GM12878 (cell line): Measurements from ENCODE around the gene SAMD1. TPM values are rescaled to one million over a fixed set of nuclear protein-coding genes. Genes with fewer than 3 reads are reported as not detected.
A peak's percentile ranks its signal among the peaks of the same experiment; 100 is the strongest.

Experiments
- ATAC-seq: fragments of 200-7000 bp; cut with Tn5 transposase; 3 replicates; pipeline ENCODE4 v1.9.1; 2020; ENCODE audit warnings: mild to moderate bottlenecking, moderate library complexity
- BruUV-seq: library from RNA; stranded (reverse); fragments of 400-500 nt; replicated peaks from 2 replicates; lab custom pipeline; 2021; lab: Mats Ljungman, UMichigan
- CTCF ChIA-PET: fragments of 300-600 bp; sonication (Branson Sonifier 250); formaldehyde crosslinking; extraction: SDS; loops from one replicate; lab custom pipeline; 2021; ENCODE audit warnings: inconsistent platforms; lab: Yijun Ruan, JAX
- POLR2A ChIA-PET: fragments of 350-600 bp; formaldehyde crosslinking; extraction: SDS; loops from one replicate; lab custom pipeline; 2021; ENCODE audit warnings: inconsistent platforms; lab: Charles Lee
- RAD21 ChIA-PET: fragments of 300-600 bp; sonication (Branson Sonifier 250); formaldehyde crosslinking; loops from one replicate; lab custom pipeline; 2023; ENCODE audit warnings: antibody characterized with exemption; ENCODE audit not compliant: unreplicated experiment; lab: Charles Lee
- SMC1A ChIA-PET: fragments of 300-600 bp; sonication (Branson Sonifier 250); formaldehyde crosslinking; loops from one replicate; lab custom pipeline; 2023; ENCODE audit not compliant: unreplicated experiment, uncharacterized antibody; lab: Charles Lee
- DNase-seq: peaks from one replicate; pipeline ENCODE4 v3.0.0-alpha.2; 2011; ENCODE audit warnings: low read depth, low spot score
- FAIRE-seq: peaks from 3 replicates; lab custom pipeline; 2011; peaks lifted over from hg19 to GRCh38; lab: Jason Lieb, UNC
- H2AFZ ChIP-seq: 2 replicates; pipeline ENCODE4 v1.6.0; 2011; ENCODE audit warnings: low read depth, low read length, control low read depth; ENCODE audit not compliant: control insufficient read depth
- H3K27ac ChIP-seq: 2 replicates; pipeline ENCODE4 v1.5.1; 2011; ENCODE audit warnings: control low read depth; ENCODE audit not compliant: control insufficient read depth, insufficient read depth
- H3K27me3 ChIP-seq, 2 experiments: replicated peaks in 1 of 2; 2 replicates each; pipeline versions ENCODE4 v1.6.0 to v1.6.1; 2011; ENCODE audit warnings: low read length in 1 of 2; ENCODE audit not compliant: control insufficient read depth in 2 of 2, insufficient read depth in 2 of 2
- H3K36me3 ChIP-seq, 2 experiments: 2 replicates each; pipeline ENCODE4 v1.5.1; 2011; ENCODE audit warnings: low read length in 1 of 2; ENCODE audit not compliant: control insufficient read depth in 2 of 2, insufficient read depth in 2 of 2
- H3K4me1 ChIP-seq: 2 replicates; pipeline ENCODE4 v1.6.1; 2011; ENCODE audit warnings: mild to moderate bottlenecking, low read length, moderate library complexity, mixed read lengths; ENCODE audit not compliant: control insufficient read depth, insufficient read depth
- H3K4me2 ChIP-seq: 2 replicates; pipeline ENCODE4 v1.6.0; 2011; ENCODE audit warnings: control low read depth; ENCODE audit not compliant: control insufficient read depth, insufficient read depth
- H3K4me3 ChIP-seq: fragments of 200-600 bp; sonication (generic); 2 replicates; pipeline ENCODE4 v1.5.1; 2016
- H3K79me2 ChIP-seq: 2 replicates; pipeline ENCODE4 v1.6.0; 2011; ENCODE audit warnings: low read length; ENCODE audit not compliant: control insufficient read depth, insufficient read depth
- H3K9ac ChIP-seq: 2 replicates; pipeline ENCODE4 v1.8.0; 2011; ENCODE audit warnings: low read length, control low read depth, mixed read lengths; ENCODE audit not compliant: control insufficient read depth, insufficient read depth
- H3K9me3 ChIP-seq: replicated peaks from 3 replicates; pipeline ENCODE4 v1.5.1; 2011; ENCODE audit warnings: mild to moderate bottlenecking, low read length; ENCODE audit not compliant: control insufficient read depth, insufficient read depth
- H4K20me1 ChIP-seq: 2 replicates; pipeline ENCODE4 v1.6.0; 2011; ENCODE audit not compliant: control insufficient read depth, insufficient read depth
- BCL11A ChIP-seq: IDR thresholded peaks from 2 replicates; pipeline ENCODE4 v1.6.1; 2011; ENCODE audit warnings: low read depth, low read length
- CTCF ChIP-seq, 3 experiments: IDR thresholded peaks in 2 of 3; conservative IDR thresholded peaks in 1 of 3; 2 replicates each; pipeline ENCODE4 v1.5.1; 2011; ENCODE audit warnings: low read depth in 3 of 3, low read length in 3 of 3, mild to moderate bottlenecking in 3 of 3, control low read depth in 2 of 3, moderate library complexity in 2 of 3, inconsistent platforms in 1 of 3, mixed read lengths in 1 of 3; ENCODE audit not compliant: control insufficient read depth in 2 of 3, insufficient read depth in 1 of 3; ENCODE audit errors: extremely low read depth in 1 of 3
- FOXM1 ChIP-seq: IDR thresholded peaks from 2 replicates; pipeline ENCODE4 v1.6.1; 2012; ENCODE audit warnings: low read depth, mild to moderate bottlenecking, inconsistent platforms, low read length, moderate library complexity
- IKZF1 ChIP-seq: fragments of 450-650 bp; conservative IDR thresholded peaks from 2 replicates; pipeline ENCODE4 v1.6.1; 2017; ENCODE audit warnings: antibody characterized with exemption, mild to moderate bottlenecking
- JUND ChIP-seq: IDR thresholded peaks from 2 replicates; pipeline ENCODE4 v1.6.1; 2012; ENCODE audit warnings: low read depth, mild to moderate bottlenecking, low read length, improper control_type of control experiment, moderate library complexity
- PKNOX1 ChIP-seq: fragments of 450-650 bp; IDR thresholded peaks from 2 replicates; pipeline ENCODE4 v1.6.1; 2016; ENCODE audit warnings: mild to moderate bottlenecking
- YY1 ChIP-seq: IDR thresholded peaks from 2 replicates; pipeline ENCODE4 v1.6.1; 2011; ENCODE audit warnings: low read depth, mild to moderate bottlenecking, low read length
- WGBS: methylation state at CpG from one replicate; pipeline ENCODE4 v1.1.6; 2016; ENCODE audit warnings: low lambda C conversion rate; ENCODE audit not compliant: insufficient replicate concordance, insufficient coverage; ENCODE audit errors: missing lambda C conversion rate; 5-methylcytosine and 5-hydroxymethylcytosine counted together
- in situ Hi-C: fragments of 300-500 bp; cut with MboI; formaldehyde crosslinking; loops from 9 replicates; pipeline ENCODE4 v1.14.3; 2018; ENCODE audit warnings: mixed read lengths
- intact Hi-C: fragments of 100-400 bp; cut with micrococcal nuclease; formaldehyde crosslinking; loops from one replicate; pipeline ENCODE4 v1.14.2; 2022; ENCODE audit not compliant: unreplicated experiment
- polyA plus RNA-seq, 11 experiments: library from polyadenylated mRNA; depleted of rRNA in 4 of 11; unstranded in 6 of 11; stranded (reverse) in 5 of 11; fragments of >200 nt; fragmentation: Nextera tagmentation in 4 of 11; fragmentation: Illumina TruSeq in 1 of 11; extraction: Ambion mirVana in 4 of 11; extraction: Trizol in 1 of 11; gene quantifications; 1 replicate in 1 of 11; 2 replicates in 10 of 11; pipeline versions ENCODE4 v1.2.1 to v1.2.3, GENCODE V29; 2011 to 2016; ENCODE audit warnings: inconsistent platforms in 2 of 11, missing spikeins in 2 of 11, low read depth in 1 of 11
- total RNA-seq, 4 experiments: library from RNA; depleted of rRNA in 3 of 4; stranded (reverse); fragments of >200 nt in 3 of 4; fragmentation: Illumina TruSeq in 1 of 4; extraction: Trizol in 1 of 4; gene quantifications; 2 replicates each; pipeline versions ENCODE4 v1.2.1 to v1.2.3, GENCODE V29; 2013 to 2021

Gene SAMD1
- total and polyA plus RNA-seq, 10 of the 15 experiments (the other 5 are each of a cell fraction or from before 2014, with no cell fraction given), result 3.0 to 71.7 (median 19.3) TPM

GRCh38 chr19:14114439-14114838, 23.9 kb upstream of the SAMD1 start:
- no peaks in the 10 kb centered on the region for H3K9me3 ChIP-seq
- DNase-seq, result no peak
- ChIA-PET RAD21 (interaction anchor here (0.7 to 3.0 kb wide), 7 partner anchors 8 to 235 kb away, joined by 3 to 14 read pairs (median 8); partner anchors contain the start of genes ASF1B and IL27RA), SMC1A (interaction anchor here (0.6 to 3.0 kb wide), 6 partner anchors 11 to 43 kb away, joined by 3 to 14 read pairs (median 5); partner anchors contain the start of genes ASF1B and MISP3), CTCF (interaction anchor here (0.9 to 5.3 kb wide), 21 partner anchors 8 to 318 kb away, joined by 3 to 38 read pairs (median 5); partner anchors contain the start of genes ASF1B, C19orf67, DCAF15 and MISP3), POLR2A (interaction anchor here (1.1 to 2.0 kb wide), 3 partner anchors 22 to 161 kb away, joined by 3 to 7 read pairs (median 4); partner anchors contain the start of gene ASF1B)
- no peak overlapping the region for H3K9ac ChIP-seq
- intact Hi-C loops (no loop called here), in situ Hi-C loops (no loop called here)
- peaks cover 0 to 2% of the 10 kb centered on the region in 2 experiments; a peak in 1 of 4 replicates for H3K36me3 ChIP-seq
- TF ChIP-seq BCL11A (no peak), IKZF1 (0 out of 2 replicates have a peak, but pooled peaks have one; percentile 12)
- H3K79me2 ChIP-seq, result peaks cover 8% of the 10 kb centered on the region
- no peak overlapping the region for H2AFZ ChIP-seq
- no peak overlapping the region for H3K4me3 ChIP-seq
- WGBS, result 88% methylated on average over 7 of the region's 7 CpGs
- BruUV-seq, result no TSS peak
- FAIRE-seq, result no peak
- no peak for ATAC-seq
- no peaks in the 10 kb centered on the region for H4K20me1 ChIP-seq
- no peak overlapping the region for H3K4me2 ChIP-seq
- no peak overlapping the region for H3K27ac ChIP-seq
- no peaks in the 10 kb centered on the region for H3K27me3 ChIP-seq
- H3K4me1 ChIP-seq, result peaks cover 16% of the 10 kb centered on the region

GRCh38 chr19:14113762-14114414, 23.3 kb upstream of the SAMD1 start:
- no peak overlapping the region for H3K4me3 ChIP-seq
- TF ChIP-seq JUND, result no peak
- peak; percentile 68; the same call in 1 of the 2 replicates for TF ChIP-seq FOXM1
- 0 out of 2 replicates have a peak, but pooled peaks have one; percentile 22 for TF ChIP-seq PKNOX1
- peak; percentile 19 to 47 (median 41) for TF ChIP-seq CTCF (IDR thresholded peaks at IDR 0.05 in 2 of 3, conservative IDR thresholded peaks at IDR 0.05 in 1 of 3; ENCODE audit: control insufficient read depth in 2 of 3, extremely low read depth in 1 of 3, insufficient read depth in 1 of 3, low read depth in 3 of 3, low read length in 3 of 3)
- 0 out of 2 replicates have a peak, but pooled peaks have one; percentile 3 for TF ChIP-seq IKZF1
- 0 out of 2 replicates have a peak, but pooled peaks have one; percentile 42 for TF ChIP-seq YY1
- intact Hi-C loops (no loop called here), in situ Hi-C loops (no loop called here)
- peaks cover 0 to 1% of the 10 kb centered on the region in 2 experiments; a peak in 1 of 4 replicates for H3K36me3 ChIP-seq
- H3K27ac ChIP-seq, result no peak overlapping the region
- ChIA-PET CTCF (interaction anchor here (0.9 to 5.3 kb wide), 19 partner anchors 8 to 233 kb away, joined by 3 to 38 read pairs (median 6); partner anchors contain the start of genes ASF1B, C19orf67, DCAF15 and MISP3), POLR2A (interaction anchor here (1.1 to 2.3 kb wide), 3 partner anchors 21 to 161 kb away, joined by 3 to 8 read pairs (median 4); no protein-coding TSS in a partner anchor), SMC1A (interaction anchor here (1.0 to 3.0 kb wide), 4 partner anchors 10 to 42 kb away, joined by 3 to 14 read pairs (median 7); partner anchors contain the start of genes ASF1B and MISP3), RAD21 (interaction anchor here (0.7 to 3.0 kb wide), 7 partner anchors 9 to 235 kb away, joined by 3 to 14 read pairs (median 8); partner anchors contain the start of genes ASF1B and IL27RA)
- H3K4me2 ChIP-seq, result no peak overlapping the region
- H3K9ac ChIP-seq, result no peak overlapping the region
- H4K20me1 ChIP-seq, result no peaks in the 10 kb centered on the region
- no TSS peak for BruUV-seq
- WGBS, result 83% methylated on average over 18 of the region's 18 CpGs
- no peaks in the 10 kb centered on the region for H3K27me3 ChIP-seq
- no peak for ATAC-seq
- H2AFZ ChIP-seq, result no peak overlapping the region
- FAIRE-seq, result no peak
- H3K79me2 ChIP-seq, result peaks cover 8% of the 10 kb centered on the region
- no peak for DNase-seq
- H3K4me1 ChIP-seq, result peaks cover 14% of the 10 kb centered on the region
- no peaks in the 10 kb centered on the region for H3K9me3 ChIP-seq
